HG03558 (cell line): ENCODE data around the gene SLC4A1.

Experiments
- ATAC-seq: cut with Tn5 transposase; IDR thresholded peaks from one replicate; pipeline ENCODE4 v1.9.1; 2021; ENCODE audit warnings: moderate number of reproducible peaks; ENCODE audit not compliant: unreplicated experiment; ENCODE audit errors: extremely low read depth

SLC4A1 gene

DNA sequence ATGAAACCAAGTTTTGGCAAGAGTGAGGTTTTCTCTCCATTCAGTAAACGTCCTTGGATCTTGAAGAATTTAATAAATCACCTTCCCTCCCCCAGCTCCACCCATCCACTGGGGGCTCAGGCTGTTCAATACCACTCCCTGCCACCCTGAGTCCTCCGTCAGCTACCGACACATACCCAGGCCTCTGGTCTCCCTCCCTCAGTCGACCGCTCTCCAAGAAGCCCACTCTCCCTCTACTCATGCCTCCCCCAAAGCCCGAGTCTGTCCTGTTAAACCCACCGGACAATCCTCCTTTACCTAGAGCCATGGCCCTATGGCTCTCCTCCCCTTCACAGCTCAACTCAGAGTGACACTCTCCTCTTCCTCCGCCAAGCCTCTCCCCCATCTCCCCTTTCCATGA, 19.7 kb upstream of the SLC4A1 start:
- ATAC-seq = no peak

DNA sequence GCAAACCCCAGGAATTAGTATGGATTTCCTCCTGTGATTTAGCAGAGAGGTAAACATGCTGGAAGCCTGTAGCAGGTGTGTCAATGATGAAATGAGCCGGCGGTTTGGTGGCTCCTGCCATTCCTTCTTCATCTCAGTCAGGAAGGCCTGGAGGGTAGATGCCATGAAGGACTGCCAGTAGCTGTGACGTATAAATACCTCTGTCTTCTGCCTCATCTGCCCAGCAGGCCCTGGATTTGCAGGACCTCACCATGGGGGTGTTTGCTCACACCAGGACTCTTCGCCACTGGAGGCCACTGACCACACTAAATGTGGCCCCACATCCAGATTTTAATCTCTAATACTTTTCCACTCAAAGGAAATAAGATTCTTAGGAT, 16.1 kb upstream of the SLC4A1 start:
- ATAC-seq = no peak

DNA sequence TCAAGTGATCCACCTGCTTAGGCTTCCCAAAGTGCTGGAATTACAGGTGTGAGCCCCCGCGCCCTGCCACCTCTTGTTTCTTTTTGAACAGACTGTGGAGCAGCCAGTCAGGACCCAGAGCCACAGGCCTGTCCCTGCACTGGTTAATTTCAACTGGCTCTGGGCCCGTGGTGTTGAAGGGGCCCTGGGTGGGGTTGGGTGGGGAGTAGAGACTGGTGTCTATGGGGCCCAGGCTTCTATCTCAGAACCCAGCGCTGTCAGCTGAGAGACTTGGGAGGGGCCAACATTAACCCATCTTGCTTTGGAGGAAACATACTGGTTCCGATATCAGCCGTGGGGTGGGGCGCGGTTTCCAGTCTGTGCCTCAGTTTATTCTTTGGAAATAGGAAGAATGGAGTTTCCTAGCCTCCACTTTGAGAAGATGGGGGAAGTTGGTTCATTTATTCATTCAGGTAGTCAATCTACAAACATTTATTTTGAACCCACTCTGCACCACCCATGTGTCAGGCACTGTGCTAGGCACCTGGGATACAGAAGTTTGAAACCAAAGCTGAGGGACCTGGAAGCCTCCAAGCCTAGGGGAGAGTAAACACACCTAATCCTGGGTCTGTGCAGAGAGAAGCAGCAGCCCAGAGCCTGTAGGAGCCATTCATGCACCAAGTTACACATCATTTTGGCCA, 15.5 kb upstream of the SLC4A1 start:
- ATAC-seq = no peak

DNA sequence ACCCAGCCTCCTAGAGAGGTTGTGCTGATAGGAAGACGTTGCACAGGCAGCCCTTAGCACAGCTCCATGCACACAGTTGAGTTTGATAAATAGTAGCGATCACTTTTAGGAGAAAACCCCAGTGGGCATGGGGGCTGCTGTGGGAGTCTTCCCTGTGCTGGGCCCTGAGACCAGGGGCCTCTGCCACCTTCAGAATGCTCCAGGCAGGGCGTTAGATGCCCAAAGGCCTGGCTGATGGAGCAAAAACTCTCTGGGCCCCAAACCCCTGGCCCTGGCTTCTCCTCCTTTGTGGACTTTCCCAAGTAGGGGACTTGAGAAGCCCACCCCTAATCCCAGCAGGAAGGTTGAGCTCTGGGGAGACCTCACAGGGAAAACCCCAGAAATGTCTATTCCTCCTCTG, 14.3 kb upstream of the SLC4A1 start:
- no peak for ATAC-seq

DNA sequence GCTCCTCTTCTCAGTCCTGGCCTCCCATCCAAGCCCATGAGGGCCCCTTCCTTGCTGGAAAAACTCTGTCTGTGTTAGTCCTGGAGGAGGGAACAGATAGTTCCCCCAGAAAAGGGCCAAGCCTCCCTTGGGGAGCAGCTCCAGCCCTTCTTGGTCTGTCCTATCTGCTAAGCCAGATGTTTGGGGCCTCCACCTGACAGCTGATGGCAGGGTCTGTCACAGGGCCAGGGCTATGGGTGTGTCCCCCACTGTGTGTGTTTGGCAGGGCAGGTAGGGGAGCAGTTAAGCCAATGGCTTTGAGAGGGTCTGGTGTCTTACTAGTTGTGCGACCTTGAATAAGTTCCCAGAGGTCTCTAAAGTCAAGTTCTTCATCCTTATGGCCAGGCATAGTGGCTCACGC, 13.6 kb upstream of the SLC4A1 start:
- no peak for ATAC-seq

DNA sequence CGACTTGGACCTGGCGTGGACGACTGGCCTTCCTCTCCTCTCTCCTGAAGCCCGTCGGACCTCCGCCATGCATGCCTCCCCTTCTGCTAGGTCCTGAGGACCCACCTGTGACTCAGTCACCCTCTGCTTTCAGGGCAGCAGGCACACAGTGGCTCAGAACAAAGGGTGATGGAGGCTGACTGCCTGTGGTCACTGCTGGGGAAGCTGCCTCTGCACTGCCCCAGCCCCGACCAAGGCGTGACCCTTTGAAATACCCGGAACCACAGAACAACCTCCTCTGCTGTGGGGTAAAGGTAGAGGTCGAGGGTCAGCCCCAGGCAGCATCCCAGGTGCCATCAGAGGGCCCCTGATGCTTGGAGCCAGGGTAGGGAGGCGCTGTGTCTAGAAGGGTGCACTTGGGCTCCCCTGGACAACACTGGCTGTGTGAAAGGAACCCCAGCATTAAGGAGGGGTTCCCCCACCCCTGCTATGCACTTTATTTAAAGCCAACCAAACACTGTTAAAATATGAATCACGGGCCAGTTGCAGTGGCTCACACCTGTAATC, 12.5 kb upstream of the SLC4A1 start:
- ATAC-seq = no peak

DNA sequence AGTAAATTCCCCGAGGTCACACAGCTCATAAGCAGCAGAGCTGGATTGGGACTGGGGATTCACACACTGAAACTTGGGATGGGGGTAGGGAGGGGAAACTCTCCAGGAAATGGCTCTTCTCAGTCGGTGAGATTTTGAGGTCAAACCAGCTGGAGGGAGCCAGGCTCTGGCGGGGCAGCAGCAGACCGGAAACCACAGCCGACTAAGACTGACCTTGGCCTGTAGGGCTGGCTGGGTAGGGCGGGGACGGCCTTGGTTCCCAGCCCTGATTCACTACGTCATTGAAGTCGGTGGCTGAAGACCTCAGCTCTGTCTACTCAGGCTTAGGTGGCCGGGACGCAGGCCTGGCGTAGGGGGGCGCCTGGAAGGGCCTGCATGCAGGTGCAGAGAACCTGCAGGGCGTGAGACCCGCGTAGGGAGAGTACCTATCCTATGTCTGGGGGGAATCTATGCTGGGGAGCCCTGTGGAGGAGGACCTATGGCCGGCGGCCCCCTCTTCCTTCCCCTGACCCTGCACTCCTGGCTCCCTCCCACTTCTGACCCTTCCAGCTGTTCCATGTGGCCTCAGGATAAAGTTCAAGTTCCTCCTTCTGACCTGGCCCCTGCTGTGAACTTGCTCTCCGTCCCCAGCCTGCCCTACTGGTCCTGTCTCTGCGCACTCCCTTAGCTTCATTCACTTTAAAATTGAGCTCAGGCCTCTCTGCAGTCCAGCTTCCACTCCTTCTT, 11.9 kb upstream of the SLC4A1 start:
- no peak for ATAC-seq

DNA sequence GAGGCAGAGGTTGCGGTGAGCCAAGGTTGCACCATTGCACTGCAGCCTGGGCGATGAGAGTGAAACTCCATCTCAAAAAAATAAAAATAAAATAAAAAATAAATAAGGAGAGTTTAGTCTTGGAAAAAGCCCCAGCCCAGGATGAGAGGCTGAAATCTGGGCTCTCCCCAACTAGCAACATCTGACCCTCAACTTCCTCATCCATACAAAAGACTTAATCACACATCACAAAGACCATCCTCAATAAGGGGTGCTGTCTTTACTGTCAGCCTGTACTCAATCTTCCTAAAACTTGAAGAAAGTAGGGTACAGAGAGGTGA, 11.4 kb upstream of the SLC4A1 start:
- no peak for ATAC-seq

DNA sequence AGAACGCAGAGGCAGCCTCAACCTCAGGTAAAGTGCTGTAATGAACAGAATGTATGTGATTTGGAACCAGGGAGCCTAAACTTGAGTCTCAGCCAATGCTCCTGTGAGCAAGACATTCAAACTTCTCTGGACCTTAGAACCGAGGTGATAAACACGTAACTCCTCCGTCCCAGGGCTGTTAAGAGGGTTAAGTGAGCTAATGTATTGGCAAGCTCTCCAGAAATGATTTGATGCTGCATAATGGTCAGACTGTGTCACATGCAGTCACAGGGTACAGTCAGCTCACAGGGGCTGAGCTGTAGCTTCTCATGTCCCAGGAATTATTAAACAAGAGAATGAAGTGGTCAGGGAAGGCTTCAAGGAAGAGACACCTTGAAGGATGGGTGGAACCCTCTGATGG, 10.0 kb upstream of the SLC4A1 start:
- ATAC-seq = no peak

DNA sequence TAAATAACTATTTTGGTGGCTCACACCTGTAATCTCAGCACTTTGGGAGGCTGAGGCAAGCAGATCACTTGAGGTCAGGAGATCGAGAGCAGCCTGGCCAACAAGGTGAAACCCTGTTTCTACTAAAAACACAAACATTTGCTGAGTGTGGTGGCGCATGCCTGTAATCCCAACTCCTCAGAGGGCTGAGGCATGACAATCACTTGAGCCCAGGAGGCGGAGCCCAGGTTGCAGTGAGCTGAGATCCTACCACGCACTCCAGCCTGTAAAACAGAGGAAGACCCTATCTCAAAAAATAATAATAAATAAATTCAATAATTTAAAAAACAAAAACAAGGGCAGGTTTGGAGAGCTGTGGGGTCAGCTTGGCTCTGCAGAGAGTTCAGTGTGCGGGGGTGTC, 5.7 kb upstream of the SLC4A1 start:
- no peak for ATAC-seq

DNA sequence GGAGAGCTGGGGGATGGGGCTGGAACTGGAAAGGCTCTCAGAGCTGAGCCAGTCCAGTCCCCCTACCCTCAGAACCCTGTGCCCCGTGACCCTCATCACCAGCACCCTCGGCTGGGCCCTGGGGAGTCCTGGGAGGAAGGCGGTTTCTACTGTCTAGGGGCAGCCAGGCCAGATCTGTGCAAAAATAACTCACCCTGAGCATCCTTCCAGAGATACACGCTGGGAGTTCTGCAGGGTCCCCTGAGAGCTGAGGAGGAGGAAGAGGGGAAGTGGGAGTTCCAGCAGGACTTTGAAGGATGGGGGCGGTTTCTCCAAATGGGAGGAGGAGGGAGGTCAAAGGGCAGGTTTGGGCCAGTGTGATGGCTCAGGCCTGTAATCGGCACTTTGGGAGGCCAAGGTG, 5.0 kb upstream of the SLC4A1 start:
- no peak for ATAC-seq

DNA sequence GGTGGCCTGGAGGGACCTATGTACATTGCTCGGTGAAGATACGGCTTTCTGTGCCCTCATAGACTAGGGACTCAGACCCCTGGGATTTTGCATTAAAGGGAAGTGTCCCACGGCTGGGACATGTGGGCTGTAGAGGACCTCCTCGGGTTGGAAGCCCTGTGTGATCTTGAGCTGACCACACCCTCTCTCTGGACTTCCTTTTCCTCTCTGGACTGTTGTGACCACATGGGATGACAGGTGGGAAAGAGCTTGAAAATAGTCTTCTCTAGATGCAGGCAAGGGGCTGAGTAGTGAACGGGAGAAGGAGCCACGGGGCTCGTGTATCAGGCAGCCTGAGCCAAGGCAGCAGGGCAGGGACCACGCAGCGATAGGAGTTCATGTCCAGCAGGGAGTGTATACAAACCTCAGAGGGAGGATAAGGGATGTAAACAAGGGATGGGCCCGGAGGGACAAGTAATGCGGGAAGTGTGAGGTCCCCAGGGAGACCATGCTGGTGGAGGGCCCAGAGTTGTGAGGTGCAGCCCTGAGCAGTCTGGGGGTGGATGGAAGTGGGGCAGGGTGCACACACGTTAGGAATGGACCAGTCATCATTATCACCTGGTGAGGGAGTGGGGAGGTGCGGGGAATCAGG, 4.5 kb upstream of the SLC4A1 start:
- ATAC-seq = no peak

DNA sequence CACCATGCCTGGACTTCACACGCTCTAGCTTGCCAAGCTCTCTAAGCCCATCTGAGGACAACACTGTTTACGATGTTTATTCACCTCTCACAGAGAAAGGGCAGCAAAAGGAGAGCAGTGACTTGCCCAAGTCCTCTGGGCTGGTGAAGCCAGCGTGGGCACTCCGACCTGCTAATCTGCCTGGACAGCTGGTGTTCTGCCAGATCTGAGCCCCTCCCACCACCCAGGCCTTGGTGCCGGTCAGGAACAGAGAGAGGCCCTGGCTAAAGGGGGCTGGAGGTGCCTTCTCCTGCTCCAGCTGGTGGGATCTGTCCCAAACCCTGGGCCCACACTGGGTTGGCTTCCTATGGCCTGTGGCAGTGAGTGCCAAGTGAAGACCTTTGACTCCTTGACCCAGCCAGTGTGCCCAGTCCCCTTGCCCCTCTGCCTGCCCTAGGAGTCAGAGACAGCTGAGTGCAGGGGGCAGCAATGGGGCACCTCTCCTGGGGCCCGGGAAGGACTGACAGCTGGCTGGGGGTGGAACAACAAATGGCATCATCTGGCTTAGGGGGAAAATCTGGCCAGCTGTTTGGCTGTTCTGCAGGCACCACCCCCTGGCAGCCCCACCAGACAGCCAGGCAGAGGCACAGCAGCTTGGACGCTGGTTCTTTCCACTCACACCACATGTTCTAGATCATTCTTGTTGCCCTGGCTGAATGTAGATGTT, 1.8 kb upstream of the SLC4A1 start:
- no peak for ATAC-seq

DNA sequence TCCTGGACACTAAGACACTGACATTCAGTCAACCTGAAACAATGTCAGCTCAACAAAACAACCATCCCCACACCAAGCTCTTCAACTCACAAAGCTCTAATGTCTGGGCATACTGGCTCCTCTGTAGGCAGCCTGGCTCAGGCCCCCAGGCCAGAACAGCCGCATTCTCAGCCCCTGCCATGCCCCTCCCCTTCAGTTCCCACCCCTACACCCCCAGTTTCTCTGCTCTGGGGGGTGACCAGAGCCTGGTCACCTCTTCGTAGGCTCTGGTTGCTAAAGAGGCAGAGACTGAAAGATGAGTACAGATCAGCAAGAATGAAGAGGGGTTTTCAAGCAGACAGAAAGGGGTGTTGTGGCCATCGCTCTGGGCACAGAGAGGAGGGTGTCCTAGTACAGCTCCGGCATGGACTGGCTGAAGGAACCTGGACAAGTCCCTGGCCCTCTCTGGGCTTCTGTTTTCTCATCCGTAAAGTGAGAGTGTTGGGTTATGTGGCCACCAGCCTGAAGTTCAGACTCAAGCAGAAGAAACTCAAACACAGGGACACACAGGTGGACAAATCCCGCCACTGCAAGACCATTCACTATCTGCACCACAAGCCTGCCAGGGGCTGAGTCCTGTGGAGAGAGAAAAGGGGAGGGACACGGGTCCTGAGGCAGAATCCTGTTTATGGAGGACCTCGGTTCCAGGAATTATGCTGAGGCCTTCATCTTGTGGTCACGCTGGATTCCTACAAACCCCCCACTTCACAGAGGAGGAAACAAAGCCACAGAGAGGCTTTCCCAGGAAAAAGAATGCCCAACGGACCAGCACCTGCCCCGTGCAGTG, 987 bp upstream of the SLC4A1 start:
- no peak for ATAC-seq

DNA sequence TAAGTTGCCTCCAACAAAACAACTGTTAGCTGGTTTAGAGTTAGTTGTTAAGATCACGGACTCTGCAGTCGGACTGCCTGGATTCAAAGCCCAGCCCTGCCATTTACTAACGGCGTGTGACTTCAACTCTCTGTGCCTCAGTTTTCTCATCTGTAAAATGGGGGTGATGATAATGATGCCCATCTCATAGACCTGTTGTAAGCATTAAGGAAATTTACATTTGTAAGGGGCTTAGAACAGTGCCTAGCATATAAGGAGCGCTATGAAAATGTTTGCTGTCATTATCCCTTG, 825 bp downstream of the SLC4A1 start:
- no peak for ATAC-seq

DNA sequence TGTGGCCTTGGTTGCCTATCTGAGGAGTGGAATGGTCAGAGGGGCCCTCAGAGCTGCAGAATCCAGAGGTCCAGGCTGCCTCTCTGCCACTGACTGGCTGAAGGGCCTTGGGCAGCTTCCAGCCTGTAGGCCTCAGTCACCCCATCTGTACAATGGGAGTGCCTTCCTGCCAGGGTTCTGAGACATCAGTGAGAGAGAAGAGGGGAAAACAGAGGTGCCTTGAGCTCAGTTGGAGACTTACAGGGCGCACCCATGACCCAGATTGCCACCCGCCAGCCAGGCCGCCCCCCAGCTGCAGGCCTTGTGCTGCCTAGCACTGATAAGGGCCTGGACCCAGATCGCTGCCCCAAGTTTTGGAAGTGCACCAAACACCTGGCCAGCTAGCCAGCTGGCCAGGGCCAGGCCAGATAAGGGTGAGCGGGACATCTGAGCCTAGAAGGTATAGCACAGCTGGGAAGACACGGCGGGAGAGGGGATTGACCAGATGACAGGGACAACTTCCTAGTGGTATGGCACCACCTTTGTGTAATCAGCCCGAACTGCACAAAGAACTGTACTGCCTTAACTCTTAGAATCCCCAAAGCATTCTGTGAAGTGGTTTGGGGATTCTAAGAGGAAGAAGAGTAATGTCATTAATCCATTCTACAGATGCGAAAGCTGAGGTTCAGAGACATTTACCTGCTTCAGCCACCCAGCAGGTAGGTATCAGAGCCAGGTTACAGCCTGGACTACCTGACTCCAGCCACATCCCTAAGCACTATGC, 1.4 kb downstream of the SLC4A1 start:
- no peak for ATAC-seq

DNA sequence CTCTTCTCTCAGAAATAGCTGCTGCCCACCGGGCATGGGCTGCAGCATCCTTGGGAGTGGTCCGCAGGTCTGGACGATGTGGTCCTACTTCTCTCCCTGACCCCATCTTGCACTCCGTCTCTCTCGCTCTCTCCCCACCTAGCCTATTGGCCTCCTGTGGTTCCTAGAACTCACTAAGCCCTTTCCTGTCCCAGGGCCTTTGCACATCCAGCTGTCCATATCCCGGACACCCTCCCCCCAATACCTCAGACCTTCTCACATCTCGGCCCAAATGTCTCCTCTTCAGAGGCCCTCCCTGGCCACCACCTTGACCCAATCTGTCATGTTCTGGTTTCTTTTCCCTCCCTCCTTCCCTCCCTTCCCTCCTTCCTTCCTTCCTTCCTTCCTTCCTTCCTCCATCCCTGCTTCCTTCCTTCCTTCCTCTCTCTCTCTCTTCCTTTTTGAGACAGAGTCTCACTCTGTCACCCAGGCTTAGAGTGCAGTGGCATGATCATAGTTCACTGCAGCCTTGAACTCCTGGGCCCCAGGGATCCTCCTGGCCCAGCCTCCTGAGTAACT, 4.5 kb downstream of the SLC4A1 start:
- ATAC-seq = no peak

DNA sequence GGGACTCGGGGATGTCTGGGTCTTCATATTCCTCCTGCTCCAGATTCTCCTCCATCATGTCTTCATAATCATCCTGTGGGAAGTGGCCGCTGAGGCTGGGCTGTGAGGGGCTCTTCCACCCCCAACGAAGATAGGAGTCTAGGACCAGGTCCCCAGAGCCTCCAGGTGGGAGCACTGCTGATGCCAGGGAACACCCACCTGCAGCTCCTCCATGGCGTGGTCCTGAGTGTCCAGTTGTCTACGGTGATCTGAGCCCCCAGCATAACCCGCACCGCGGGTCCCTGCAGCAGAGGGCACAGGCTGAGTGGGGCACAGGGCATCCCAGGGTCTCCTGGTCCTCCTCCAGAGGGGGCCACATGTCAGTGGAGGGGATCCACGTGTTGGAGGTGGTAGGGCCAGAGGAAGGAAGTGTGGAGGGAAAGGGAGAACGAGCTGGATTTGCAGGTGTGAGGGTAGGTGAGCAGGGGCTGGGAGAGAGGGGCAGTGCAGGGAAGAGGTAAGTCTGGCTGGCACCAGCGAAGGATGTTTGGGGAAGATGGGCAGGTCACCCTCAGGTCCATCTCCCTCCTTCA, 5.2 kb downstream of the SLC4A1 start:
- ATAC-seq = no peak

DNA sequence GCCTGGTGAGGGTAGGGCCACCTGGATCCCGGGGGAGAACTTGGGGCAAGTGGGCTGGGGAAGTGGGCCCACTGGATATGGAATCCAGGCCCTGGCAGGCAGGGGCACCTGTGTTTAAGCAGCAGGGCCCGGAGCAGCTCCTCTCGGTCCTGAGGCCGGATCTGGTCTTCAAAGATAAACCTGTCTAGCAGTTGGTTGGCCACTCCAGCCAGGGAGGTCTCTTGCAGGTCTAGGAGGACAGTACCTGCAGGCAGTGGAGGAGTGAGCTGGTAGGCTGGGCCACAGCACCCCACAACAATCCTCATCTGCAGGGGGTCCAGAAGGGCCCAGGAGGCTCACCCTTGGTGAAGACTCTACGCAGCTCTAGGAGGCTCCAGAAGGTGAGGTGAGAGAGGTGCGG, 7.6 kb downstream of the SLC4A1 start:
- ATAC-seq = no peak
